ENCODE measurements around the gene ARHGAP45.
"Not testable (repeated sequence)": the region's sequence is repeated elsewhere in the genome, so short reads cannot be mapped to it uniquely, and the experiment has no call there.

ARHGAP45 gene

DNA sequence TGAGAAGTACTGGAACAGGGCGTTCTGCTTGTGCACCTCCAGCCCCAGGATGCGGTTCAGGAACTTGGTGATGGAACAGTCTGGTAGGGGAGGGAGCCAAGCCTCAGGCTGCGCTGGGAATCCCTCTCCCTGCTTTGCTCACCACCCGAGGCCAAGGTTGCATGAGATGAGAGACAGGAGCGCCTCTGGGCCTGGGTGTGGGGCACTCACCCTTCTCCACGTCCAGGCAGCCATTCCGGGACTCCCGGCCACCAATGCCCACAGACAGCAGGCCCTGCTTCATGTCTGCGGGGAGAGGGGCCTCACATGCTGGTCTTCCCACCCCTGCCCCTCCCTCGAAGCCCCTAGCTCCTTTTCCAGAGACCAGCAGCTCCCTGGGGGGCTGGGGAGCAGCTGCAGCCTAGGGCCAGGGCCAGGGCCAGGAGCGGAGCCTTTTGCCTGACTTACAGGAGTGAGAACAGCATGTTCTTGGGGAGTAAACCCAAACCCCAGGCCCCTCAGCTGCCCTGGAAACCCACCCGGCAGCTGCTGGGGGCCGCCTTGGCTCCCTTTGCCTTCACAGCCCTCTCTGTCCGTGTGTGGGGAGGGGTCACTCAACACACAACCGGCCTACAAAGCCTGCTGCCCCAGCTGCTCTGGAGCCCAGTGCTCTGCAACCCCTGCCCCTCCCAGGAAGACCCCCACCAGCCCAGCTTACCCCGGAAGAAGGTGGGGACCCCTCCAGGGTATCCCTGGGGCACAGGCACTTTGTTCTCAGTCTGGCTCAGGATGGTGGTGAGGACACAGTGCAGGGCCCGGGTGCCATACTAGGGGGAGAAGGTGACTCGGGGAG is 44.1 kb downstream of the ARHGAP45 start:
- DNase-seq (ENCODE audit: low read depth) = no peak
- H3K4me3 ChIP-seq (ENCODE audit: low read depth, low read length) = no peak overlapping the region

DNA sequence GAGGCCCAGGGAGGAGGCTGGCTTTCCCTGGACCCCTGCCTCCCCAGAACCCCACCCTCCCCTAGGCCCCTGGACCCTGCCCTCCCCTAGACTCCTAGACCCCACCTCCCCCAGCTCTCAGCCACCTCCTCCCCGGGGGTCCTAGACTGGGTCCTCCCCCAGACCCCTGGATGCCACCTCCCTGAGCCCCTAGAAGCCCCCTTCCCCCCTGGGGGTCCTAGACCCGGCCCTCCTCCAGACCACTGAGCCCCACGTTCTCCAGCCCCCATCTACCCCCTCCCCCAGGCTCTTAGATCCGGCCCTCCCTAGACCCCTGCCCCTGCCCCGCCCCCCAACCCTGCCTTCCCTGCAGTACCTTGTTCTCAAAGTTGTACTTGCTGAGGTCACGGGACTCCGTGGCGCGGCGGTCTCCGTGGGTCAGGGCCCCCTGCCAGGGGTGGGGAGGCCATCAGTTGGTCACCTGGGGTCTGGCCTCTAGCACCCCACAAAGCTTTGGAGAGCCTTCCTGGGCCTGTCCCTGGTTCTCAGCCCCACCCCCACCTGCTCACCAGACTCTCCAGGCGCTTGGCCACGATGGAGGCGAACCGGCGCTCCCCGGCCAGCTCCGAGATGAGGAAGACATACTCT is 44.8 kb downstream of the ARHGAP45 start:
- no peak overlapping the region for H3K4me3 ChIP-seq (ENCODE audit: low read depth, low read length)
- no peak for DNase-seq (ENCODE audit: low read depth)

DNA sequence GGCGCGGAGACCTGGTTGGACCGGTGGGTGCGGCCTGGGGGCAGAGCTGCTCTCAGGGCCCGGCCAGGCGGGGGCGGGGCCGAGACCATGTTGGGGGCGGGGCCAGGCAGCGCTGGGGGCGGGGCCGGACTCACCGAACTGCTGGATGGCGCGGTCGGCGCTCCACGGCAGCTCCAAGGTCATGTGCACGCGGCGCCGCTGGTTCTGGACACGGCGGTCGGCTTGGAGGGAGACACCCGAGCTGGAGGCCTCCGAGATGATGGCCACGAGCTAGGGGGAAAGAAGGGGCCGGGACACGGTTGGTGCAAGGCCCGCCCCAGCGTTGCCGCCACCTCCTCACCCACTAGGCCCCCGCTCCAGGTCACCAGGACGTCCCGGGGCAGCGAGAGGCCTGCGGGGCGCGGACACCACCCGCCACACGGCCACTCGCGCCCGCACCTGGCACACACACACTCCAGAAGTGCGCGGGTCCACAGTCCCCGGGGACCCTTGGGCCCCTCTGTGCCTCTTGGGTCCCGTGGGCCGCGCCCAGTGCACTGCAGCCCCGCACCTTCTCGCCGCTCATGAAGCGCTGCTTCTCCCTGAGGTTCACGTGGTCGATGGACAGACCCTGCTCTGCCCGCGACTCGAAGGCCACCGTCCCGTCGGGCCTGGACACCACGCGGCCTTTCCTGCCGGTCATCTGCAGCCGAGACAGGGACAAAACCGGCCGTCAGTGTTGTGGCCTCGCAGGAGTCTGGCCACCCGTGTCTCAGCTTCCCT is 45.5 kb downstream of the ARHGAP45 start:
- DNase-seq (ENCODE audit: low read depth) = no peak
- H3K4me3 ChIP-seq (ENCODE audit: low read depth, low read length) = no peak overlapping the region

DNA sequence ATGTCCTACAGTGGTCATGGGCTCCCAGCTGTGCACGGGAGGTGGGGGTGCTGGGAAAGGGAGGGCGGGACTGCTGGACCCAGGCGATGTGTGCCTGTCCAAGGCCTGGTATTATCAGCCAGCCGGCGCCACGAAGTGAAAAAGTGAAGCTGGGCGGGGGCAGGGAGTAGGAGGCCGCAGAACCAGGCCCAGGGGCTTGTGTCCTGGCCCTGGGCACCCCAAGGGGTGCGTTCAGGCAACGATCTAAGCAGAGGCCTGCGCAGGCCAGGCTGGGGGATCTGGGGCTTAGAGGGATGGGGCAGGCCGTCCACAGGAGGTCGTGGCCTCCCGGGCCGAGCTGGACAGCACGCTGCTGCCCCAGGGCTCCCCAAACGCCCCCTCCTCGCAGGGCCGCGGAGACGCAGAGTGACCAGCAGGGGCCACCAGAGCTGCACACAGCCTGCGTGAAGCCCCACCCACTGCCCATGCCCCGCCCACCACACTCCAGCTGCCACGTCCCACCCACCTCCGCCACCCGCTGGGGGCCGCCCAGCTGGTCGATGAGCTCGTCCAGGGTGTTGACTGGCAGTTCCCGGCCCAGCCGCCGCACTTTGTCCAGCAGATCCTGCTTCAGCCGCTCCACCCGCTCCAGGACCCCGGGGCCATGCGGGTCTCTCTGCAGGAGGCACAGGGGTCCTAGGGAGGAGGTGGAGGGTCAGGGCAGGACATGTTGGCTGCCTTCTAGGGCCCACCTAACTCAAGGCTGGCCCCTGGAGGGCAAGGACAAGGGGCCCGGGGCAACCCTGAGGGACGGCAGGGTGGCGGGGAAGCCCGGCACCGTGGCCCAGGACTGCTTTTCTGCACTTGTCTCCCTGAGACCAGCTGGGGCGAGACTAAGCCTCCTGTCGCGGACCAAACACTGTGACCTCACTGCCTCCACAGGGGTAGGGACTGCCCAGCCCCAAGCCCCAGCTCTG is 46.3 kb downstream of the ARHGAP45 start:
- DNase-seq (ENCODE audit: low read depth) = peak; percentile 83
- H3K4me3 ChIP-seq (ENCODE audit: low read depth, low read length) = no peak overlapping the region

DNA sequence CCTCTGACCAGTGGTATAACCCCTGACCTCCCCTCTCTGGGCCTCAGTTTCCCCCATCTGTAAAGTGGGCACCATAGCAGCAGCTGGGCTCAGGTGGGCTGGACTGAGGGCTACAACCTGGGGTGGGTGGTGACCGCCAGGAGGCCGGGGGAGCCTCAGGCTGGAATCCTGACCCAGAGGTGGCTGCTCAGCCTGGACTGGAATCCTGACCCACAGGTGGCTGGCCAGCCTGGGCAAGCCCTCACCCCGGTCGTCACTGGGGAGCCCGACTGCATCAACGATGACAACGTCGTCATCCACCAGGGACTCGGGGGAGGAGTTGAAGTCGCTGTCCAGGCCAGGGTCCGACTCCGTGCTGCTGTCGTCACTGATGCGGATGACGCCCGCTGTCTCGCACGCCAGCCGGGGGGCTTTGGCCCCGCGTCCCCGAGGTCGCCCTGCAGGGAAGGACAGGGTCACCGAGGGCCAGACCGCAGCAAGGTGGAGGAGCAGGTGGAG is 47.1 kb downstream of the ARHGAP45 start:
- DNase-seq (ENCODE audit: low read depth) = no peak
- no peak overlapping the region for H3K4me3 ChIP-seq (ENCODE audit: low read depth, low read length)

DNA sequence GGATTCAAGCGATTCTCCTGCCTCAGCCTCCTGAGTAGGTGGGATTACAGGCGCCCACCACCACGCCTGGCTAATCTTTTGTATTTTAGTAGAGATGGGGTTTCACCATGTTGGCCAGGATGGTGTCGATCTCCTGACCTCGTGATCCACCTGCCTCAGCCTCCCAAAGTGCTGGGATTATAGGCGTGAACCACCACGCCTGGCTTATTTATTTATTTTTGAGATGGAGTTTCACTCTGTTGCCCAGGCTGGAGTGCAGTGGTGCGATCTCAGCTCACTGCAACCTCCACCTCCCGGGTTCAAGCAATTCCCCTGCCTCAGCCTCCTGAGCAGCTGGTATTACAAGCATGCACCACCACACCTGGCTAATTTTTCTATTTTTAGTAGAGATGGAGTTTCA is 47.8 kb downstream of the ARHGAP45 start:
- not testable (repeated sequence) for H3K4me3 ChIP-seq (ENCODE audit: low read depth, low read length); DNase-seq (ENCODE audit: low read depth)

DNA sequence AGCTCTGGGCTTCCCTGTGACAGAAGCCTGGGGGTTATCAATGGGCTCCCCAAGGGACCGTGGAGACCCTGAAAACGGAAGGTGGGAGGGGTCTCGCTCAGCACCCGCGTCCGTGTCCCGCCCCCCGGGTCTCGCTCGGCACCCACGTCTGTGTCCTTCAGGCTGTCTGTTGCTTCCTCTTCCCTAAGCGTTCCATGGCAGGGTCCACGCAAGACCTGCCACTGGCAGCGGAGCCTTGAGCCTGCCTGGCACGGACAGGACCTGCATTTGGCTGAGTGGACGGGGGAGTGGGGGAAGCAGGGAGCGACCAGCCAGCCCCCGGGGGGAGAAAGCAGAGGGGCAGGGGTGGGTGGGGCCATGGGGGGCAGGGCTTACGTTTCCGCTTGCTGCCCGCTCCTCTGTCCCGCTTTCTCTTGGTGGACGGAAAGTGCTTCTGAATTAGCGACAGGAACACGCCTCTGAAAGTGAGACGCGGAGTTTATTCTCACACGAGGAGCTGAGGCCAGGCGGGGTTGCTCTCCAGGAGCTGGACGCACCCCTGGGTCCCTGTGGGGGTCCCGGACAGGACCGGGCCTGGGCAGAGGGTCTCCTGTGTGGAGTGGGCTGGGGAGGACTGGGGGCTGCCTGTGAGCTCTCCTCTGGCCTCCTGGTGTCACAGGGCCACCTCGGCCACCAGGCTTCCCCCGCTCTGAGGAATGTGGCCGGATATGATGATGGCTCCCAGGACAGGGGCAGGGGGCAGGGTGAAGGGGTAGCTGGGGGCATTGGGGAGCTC is 48.9 kb downstream of the ARHGAP45 start:
- no peak overlapping the region for H3K4me3 ChIP-seq (ENCODE audit: low read depth, low read length)
- no peak for DNase-seq (ENCODE audit: low read depth)

DNA sequence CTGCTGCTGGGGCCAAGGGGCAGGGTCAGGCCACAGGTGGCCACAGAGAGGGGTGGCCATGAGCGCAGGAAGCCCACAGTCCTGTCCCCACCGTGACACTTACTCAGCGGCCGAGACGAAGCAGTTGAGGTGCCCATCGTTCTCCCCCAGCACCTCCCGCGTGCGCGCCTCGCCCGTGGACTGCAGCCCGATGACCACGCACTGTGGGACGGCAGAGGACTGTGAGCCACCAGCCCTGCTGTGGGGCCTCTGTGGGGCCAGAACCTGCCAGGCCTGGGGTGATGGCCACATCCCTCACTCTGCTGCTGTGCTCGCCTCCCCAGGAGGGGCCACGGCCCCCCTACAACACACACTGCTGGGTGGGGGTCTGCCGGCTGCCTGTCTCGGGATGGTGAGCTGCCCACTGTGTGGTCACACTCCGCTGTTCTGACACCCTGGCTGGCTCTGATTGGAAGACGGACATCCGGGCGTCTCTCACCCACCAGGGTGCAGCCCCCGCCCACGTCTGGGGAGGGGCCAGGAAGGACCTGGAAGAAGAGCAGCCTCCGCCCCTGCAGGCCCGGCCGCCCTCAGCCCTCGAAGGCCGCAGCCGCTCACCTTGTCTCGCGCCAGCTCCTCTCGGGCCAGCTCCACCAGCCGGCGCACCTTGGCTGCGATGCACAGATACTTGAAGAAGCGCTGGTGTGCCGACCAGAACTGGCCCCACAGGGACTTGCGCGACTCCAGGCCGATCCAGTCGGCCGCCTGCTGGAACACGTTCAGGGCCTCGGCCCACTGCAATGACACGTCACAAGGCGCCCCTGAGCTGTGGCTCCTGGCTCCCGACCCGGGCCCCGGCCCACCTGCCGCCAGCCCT is 50.0 kb downstream of the ARHGAP45 start:
- no peak for DNase-seq (ENCODE audit: low read depth)

DNA sequence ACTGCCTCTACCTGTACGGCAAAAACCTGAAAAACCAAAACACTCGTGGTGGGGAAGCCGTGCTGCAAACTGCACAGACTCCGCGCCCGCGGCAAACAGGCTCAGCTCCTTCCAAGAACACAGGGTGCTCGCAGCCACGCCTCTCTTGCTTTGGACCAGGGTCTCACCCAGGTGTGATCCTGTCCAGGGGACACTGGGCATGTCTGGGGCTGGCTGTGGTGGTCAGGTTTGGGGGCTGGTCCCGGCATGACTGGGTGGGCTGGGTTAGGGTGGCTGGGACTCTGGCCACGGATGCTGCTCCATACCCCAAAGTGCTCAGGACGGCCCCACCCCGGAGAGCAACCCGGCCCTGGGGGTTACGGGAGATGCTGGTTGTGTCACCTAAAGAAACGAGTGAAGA is 50.7 kb downstream of the ARHGAP45 start:
- no peak overlapping the region for H3K4me3 ChIP-seq (ENCODE audit: low read depth, low read length)
- no peak for DNase-seq (ENCODE audit: low read depth)

More for the DNA sequence above, 50.0 kb downstream of the ARHGAP45 start:
- H3K4me3 ChIP-seq (ENCODE audit: low read depth, low read length) = no peak overlapping the region

DNA sequence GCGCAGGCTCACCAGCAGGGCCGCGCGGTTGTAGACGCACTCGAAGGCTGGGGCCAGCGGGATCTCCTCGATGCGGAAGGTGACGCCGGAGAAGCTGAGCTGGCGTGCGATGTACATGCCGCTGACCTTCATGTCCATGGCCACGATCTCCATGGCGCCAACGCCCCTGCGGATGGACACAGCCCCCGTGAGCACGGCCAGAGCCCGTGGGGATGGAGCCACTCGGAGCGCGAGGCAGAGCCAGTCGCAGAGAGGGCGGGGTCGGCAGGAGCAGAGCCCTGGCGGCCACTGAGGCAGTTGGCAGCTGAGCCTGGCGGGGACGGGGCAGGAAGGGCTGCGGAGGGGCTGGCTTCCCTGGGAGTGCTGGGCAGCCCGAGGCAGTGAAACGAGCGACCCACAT is 52.0 kb downstream of the ARHGAP45 start:
- no peak overlapping the region for H3K4me3 ChIP-seq (ENCODE audit: low read depth, low read length)

DNA sequence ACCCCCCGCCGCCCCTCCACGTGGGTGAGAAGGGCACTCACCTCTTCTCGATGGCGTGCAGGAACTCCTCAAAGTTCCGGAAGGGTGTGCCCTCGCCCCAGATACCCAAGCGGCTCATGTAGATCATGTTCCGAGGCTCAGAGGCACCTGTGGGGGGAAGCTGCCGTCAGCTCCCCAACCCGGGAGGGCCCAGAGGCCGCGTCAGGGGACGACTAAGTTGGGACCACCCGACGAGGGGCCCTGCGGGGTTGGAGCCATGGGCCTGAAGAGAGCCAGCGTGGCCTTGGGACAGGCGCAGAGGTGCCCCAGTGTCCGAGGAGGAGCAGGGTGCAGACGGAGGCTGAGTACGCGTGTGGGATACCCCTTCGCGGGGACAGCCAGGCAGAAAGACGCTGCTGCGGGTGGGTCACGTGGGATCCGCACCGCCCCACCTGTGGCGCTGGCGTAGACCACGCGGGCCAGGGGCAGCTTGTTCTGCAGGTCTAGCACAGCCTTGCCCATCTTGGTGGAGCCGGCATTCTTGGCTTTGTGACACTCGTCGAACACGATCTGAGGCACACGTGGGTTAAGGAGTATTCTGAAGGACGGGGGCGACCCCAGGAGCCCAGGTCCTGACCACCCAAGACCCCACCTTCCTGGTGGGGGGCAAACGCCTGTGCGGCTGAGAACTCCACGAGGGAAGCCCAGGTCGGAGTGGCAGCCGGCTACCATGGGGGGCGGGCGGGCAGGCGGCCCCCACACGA is 52.7 kb downstream of the ARHGAP45 start:
- no peak for DNase-seq (ENCODE audit: low read depth)

More for the DNA sequence above, 52.0 kb downstream of the ARHGAP45 start:
- DNase-seq (ENCODE audit: low read depth) = no peak

DNA sequence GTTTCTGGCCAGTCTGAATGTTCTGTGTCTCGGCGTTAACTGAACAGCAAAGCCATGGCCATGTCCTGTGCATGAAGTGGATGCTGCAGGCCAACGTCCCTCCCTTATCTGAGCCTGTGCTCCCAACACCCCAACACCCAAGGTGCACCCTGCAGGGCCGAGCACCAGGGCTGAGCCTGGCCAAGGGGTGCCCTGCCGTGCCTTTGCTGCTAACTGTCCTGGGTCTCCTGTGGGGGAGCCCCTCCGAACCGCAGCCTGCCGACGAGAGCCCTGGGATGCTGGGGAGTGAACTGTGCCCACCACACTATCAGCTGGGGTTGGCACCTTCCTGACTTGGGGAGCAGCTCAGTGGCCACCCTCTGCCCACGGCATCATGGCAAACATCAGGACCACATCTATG is 54.4 kb downstream of the ARHGAP45 start:
- no peak for DNase-seq (ENCODE audit: low read depth)
- H3K4me3 ChIP-seq (ENCODE audit: low read depth, low read length) = no peak overlapping the region

More for the DNA sequence above, 52.7 kb downstream of the ARHGAP45 start:
- no peak overlapping the region for H3K4me3 ChIP-seq (ENCODE audit: low read depth, low read length)

DNA sequence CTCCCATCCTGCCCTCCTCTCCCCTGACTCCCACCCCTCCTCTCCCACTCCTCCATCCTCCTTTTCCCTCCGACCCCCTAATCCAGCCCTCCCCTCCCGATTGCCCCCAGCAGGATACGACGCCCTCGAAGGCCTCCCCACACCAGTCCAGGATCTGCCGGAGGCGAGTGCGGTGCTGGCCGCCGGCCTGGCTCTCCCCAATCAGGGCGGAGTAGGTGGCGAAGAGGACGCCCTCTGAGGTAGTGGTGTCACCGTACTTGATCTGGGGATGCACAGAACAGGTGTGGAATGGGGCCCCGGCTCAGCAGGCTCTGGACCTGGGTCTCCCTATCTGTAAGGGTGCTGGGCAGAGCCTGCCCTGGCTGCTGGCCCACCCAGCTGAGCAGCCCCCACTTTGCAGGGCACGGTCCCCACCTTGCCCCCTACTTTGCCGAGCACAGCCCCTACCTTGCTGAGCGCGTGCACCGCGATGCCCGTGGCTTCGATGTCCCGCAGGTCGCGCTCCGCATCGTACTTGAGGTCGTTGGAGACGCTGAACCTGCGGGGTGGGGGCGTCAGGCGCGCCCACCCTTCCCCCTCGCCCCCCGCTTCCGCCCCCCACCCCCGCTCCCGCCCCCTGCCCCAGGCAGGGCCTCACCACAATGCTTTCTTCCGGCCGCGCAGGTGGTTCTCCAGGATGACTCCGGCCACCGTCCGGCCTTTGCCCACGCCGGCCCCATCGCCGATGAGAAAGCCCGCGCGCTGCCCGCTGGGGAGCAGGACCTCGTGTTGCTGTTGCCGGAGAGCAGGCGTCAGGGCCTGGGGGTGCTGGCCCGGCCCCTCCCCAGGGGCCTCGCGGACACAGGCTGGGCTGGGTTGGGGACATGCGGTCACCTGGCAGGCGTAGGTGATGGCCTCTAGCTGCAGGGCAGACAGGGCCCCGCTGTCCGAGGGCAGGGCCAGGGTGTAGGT is 55.3 kb downstream of the ARHGAP45 start:
- no peak overlapping the region for H3K4me3 ChIP-seq (ENCODE audit: low read depth, low read length)
- DNase-seq (ENCODE audit: low read depth) = no peak

DNA sequence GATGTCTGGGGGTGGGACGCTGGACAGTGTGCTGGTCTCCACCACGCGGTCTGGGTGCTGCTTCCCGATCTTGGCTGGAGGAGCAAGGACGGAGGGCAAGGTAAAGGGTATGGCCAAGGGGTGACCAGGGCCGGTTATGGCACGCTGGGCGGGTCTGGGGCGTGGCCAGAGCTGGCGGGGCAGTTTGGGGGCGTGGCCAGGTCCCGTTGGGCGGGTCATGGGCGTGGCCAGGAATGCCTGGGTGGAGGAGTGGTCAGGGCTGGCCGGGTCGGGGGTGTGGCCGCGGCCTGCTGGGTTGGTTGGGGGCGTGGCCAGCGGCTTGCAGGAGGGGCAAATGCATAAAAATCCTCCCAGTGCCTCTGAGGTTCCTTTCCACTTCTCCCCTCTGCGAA is 56.0 kb downstream of the ARHGAP45 start:
- no peak for DNase-seq (ENCODE audit: low read depth)
- H3K4me3 ChIP-seq (ENCODE audit: low read depth, low read length) = no peak overlapping the region

DNA sequence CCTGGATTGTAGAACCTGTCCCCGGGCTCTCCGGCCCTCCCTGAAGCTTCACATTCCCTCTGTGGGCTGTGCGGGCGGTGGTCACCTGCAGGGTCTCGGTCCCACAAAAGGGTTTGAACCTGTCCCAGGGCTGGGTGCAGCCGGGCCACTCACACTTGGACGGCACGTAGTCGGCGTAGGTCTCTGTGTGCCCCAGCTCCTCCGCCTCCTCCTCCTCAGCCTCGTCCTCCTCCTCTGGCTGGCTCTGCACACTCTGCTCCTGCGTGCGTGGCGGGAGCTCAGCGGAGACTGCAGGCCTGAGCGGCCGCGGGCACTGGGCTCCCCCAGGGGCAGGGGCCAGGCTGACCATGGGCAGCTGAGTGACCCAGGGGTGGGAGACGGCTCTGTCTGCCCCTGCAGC is 56.4 kb downstream of the ARHGAP45 start:
- DNase-seq (ENCODE audit: low read depth) = no peak

More for the DNA sequence above, 56.4 kb downstream of the ARHGAP45 start:
- no peak overlapping the region for H3K4me3 ChIP-seq (ENCODE audit: low read depth, low read length)
